Myocyte (in vitro differentiated cells): Measurements from ENCODE around the gene PCDH1. TPM values are rescaled to one million over a fixed set of nuclear protein-coding genes. Genes with fewer than 3 reads are reported as not detected.

Experiments used
- DNase-seq: peaks from one replicate; pipeline ENCODE4 v3.0.0-alpha.2; 2012; ENCODE audit warnings: low read depth
- total RNA-seq: library from RNA; depleted of rRNA; stranded (reverse); fragments of >200 nt; gene quantifications from 2 replicates; pipeline ENCODE4 v1.2.3, GENCODE V29; 2014

The PCDH1 gene
- total RNA-seq, 1 donor from 2014 or later: 0.11 TPM

GRCh38 chr5:141875022-141875740 lies 3.0 kb downstream of the PCDH1 start:
- DNase-seq: no peak

- no peak for DNase-seq
Measured at GRCh38 chr5:141874262-141874964, 3.8 kb downstream of the PCDH1 start.

GRCh38 chr5:141873933-141874261 lies 4.3 kb downstream of the PCDH1 start:
- no peak for DNase-seq

GRCh38 chr5:141872496-141873356 lies 5.5 kb downstream of the PCDH1 start:
- DNase-seq: no peak

- no peak for DNase-seq
Measured at GRCh38 chr5:141871870-141872269, 6.3 kb downstream of the PCDH1 start.

- no peak for DNase-seq
Measured at GRCh38 chr5:141870871-141871270, 7.3 kb downstream of the PCDH1 start.

GRCh38 chr5:141870228-141870627 lies 8.0 kb downstream of the PCDH1 start:
- no peak for DNase-seq

GRCh38 chr5:141869514-141869913 lies 8.7 kb downstream of the PCDH1 start:
- DNase-seq: no peak

GRCh38 chr5:141869040-141869439 lies 9.2 kb downstream of the PCDH1 start:
- DNase-seq: no peak

- DNase-seq: no peak
Measured at GRCh38 chr5:141868541-141868940, 9.7 kb downstream of the PCDH1 start.

- no peak for DNase-seq
Measured at GRCh38 chr5:141867651-141868050, 10.6 kb downstream of the PCDH1 start.

- DNase-seq: no peak
Measured at GRCh38 chr5:141867139-141867538, 11.1 kb downstream of the PCDH1 start.

- no peak for DNase-seq
Measured at GRCh38 chr5:141866096-141866495, 12.1 kb downstream of the PCDH1 start.

GRCh38 chr5:141865406-141865805 lies 12.8 kb downstream of the PCDH1 start:
- DNase-seq: no peak

- no peak for DNase-seq
Measured at GRCh38 chr5:141864371-141865370, 13.5 kb downstream of the PCDH1 start.

- DNase-seq: no peak
Measured at GRCh38 chr5:141863569-141864178, 14.5 kb downstream of the PCDH1 start.

GRCh38 chr5:141862936-141863543 lies 15.2 kb downstream of the PCDH1 start:
- no peak for DNase-seq

GRCh38 chr5:141861194-141861593 lies 17.0 kb downstream of the PCDH1 start:
- DNase-seq: no peak

- no peak for DNase-seq
Measured at GRCh38 chr5:141858079-141858765, 20.0 kb downstream of the PCDH1 start.
